Transverse colon (tissue), 4 donors: ENCODE results near the gene AUH. TPM values are rescaled to one million over a fixed set of nuclear protein-coding genes. Genes with fewer than 3 reads are reported as not detected.

Experiments
- DNase-seq: peaks from one replicate; pipeline ENCODE4 v3.0.0-alpha.2; 2019
- H3K27ac ChIP-seq, 4 donors: fragments of 200-600 bp; sonication (generic); 2 replicates each; pipeline ENCODE4 v1.5.1; 2016 to 2018; ENCODE audit warnings: inconsistent platforms in 4 of 4
- H3K27me3 ChIP-seq: fragments of 200-600 bp; sonication (generic); 2 replicates; pipeline ENCODE4 v1.5.1; 2017; ENCODE audit warnings: inconsistent platforms
- H3K36me3 ChIP-seq, 4 donors: fragments of 200-600 bp; sonication (generic); 2 replicates each; pipeline ENCODE4 v1.5.1; 2017 to 2019; ENCODE audit warnings: inconsistent platforms in 4 of 4
- H3K4me1 ChIP-seq, 4 donors: fragments of 200-600 bp; sonication (generic); 2 replicates each; pipeline ENCODE4 v1.5.1; 2017 to 2020; ENCODE audit warnings: inconsistent platforms in 4 of 4
- H3K4me3 ChIP-seq, 4 donors: fragments of 200-600 bp; sonication (generic); 1 replicate in 1 of 4; 2 replicates in 3 of 4; pipeline versions ENCODE4 v1.5.1 to v1.6.1; 2017 to 2019; ENCODE audit warnings: inconsistent platforms in 4 of 4
- H3K9me3 ChIP-seq, 2 donors: fragments of 200-600 bp; sonication (generic); 2 replicates each; pipeline ENCODE4 v1.5.1; 2017 to 2019; ENCODE audit warnings: inconsistent platforms in 2 of 2
- CTCF ChIP-seq, 5 experiments: fragments of 200-600 bp in 3 of 5; fragments of 450-650 bp in 2 of 5; sonication (generic) in 3 of 5; IDR thresholded peaks; 1 replicate in 2 of 5; 2 replicates in 3 of 5; pipeline ENCODE4 v1.5.1; 2016 to 2017; ENCODE audit warnings: antibody characterized with exemption in 5 of 5, inconsistent platforms in 3 of 5, mild to moderate bottlenecking in 2 of 5, moderate library complexity in 1 of 5
- EP300 ChIP-seq: sonication (generic); formaldehyde crosslinking; IDR thresholded peaks from one replicate; pipeline ENCODE4 v1.6.1; 2017; ENCODE audit warnings: antibody characterized with exemption, low read depth
- POLR2A ChIP-seq: fragments of 450-650 bp; IDR thresholded peaks from one replicate; pipeline ENCODE4 v1.6.1; 2016; ENCODE audit warnings: antibody characterized with exemption, mild to moderate bottlenecking, moderate library complexity
- POLR2AphosphoS5 ChIP-seq, 3 donors: sonication (generic); formaldehyde crosslinking; IDR thresholded peaks; one replicate each; pipeline ENCODE4 v1.6.1; 2016; ENCODE audit warnings: antibody characterized with exemption in 3 of 3
- WGBS, 2 donors: methylation state at CpG; one replicate each; pipeline ENCODE4 v1.1.5; 2018; ENCODE audit warnings: low coverage in 1 of 2; 5-methylcytosine and 5-hydroxymethylcytosine counted together
- in situ Hi-C, 4 donors: fragments of 200-750 bp; cut with MboI; loops; one replicate each; pipeline versions ENCODE4 v1.15.0 to v1.15.1; 2017; ENCODE audit warnings: low sequenced_read_pairs in 3 of 4, low pct_ligation_motif_present in 1 of 4, low pct_unique_long_range_greater_than_20kb in 1 of 4
- intact Hi-C: fragments of 100-400 bp; cut with DNase I; formaldehyde crosslinking; loops from one replicate; pipeline ENCODE4 v1.15.1; 2023; ENCODE audit warnings: low total_unique reads
- total RNA-seq, 4 donors: library from RNA; depleted of rRNA; stranded (reverse); fragments of >200 nt; gene quantifications; one replicate each; pipeline ENCODE4 v1.1.0, GENCODE V29; 2016

AUH gene
- total RNA-seq, 4 donors from 2014 or later: 55.0 to 136 (median 83.8) TPM

- DNase-seq: peak; percentile 1
- H3K4me1 ChIP-seq: peaks cover 4 to 13% (median 9%) of the 10 kb centered on the region in 4 donors
- intact Hi-C loops: no loop called here
- in situ Hi-C loops: no loop called here
- no peak overlapping the region for H3K4me3 ChIP-seq
- H3K27ac ChIP-seq: peak overlapping the region in 1 of 4 donors; percentile 22
- H3K36me3 ChIP-seq: no peaks in the 10 kb centered on the region
- no peaks in the 10 kb centered on the region for H3K9me3 ChIP-seq
- 40 to 95% methylated on average over 1 to 4 of the region's 4 CpGs for WGBS, 2 donors
- TF ChIP-seq CTCF (IDR thresholded peaks at IDR 0.05): no peak
- no peaks in the 10 kb centered on the region for H3K27me3 ChIP-seq
These were observed 184.6 kb downstream of the AUH start for GRCh38 chr9:91177081-91177480.

GRCh38 chr9:91176426-91176825, 185.3 kb downstream of the AUH start:
- H3K36me3 ChIP-seq: no peaks in the 10 kb centered on the region
- 96 to 98% methylated on average over 4 to 7 of the region's 7 CpGs for WGBS, 2 donors
- peaks cover 3 to 4% of the 10 kb centered on the region in 2 donors for H3K9me3 ChIP-seq
- DNase-seq: peak; percentile 3
- peaks cover 4 to 13% (median 9%) of the 10 kb centered on the region in 4 donors for H3K4me1 ChIP-seq
- no peaks in the 10 kb centered on the region for H3K27me3 ChIP-seq
- intact Hi-C loops (no loop called here), in situ Hi-C loops (no loop called here)
- no peak overlapping the region for H3K4me3 ChIP-seq
- no peak overlapping the region for H3K27ac ChIP-seq
- TF ChIP-seq POLR2A: no peak
- TF ChIP-seq CTCF (IDR thresholded peaks at IDR 0.05): no peak
- no peak for TF ChIP-seq EP300
- TF ChIP-seq POLR2AphosphoS5 (IDR thresholded peaks at IDR 0.05): no peak

- no peak overlapping the region for H3K27ac ChIP-seq
- H3K9me3 ChIP-seq: peaks cover 12 to 14% of the 10 kb centered on the region in 2 donors
- H3K4me3 ChIP-seq: no peak overlapping the region
- H3K4me1 ChIP-seq: peaks cover 4 to 13% (median 9%) of the 10 kb centered on the region in 4 donors
- intact Hi-C loops (no loop called here), in situ Hi-C loops (loop anchor here in 1 of 4 donors (25.0 kb wide), 1 partner anchor 112 kb away; no protein-coding TSS in a partner anchor)
- no peak for TF ChIP-seq POLR2AphosphoS5 (IDR thresholded peaks at IDR 0.05)
- TF ChIP-seq CTCF (IDR thresholded peaks at IDR 0.05): no peak
- no peak for TF ChIP-seq EP300
- no peak for TF ChIP-seq POLR2A
- WGBS, 2 donors: 56 to 66% methylated on average over 6 of the region's 6 CpGs
- no peaks in the 10 kb centered on the region for H3K36me3 ChIP-seq
- no peaks in the 10 kb centered on the region for H3K27me3 ChIP-seq
- DNase-seq: no peak
These were observed 186.9 kb downstream of the AUH start for GRCh38 chr9:91174772-91175171.

- Histone ChIP-seq H3K27ac (no peak overlapping the region), H3K9me3 (peaks cover 12 to 14% of the 10 kb centered on the region in 2 donors), H3K4me3 (no peak overlapping the region), H3K36me3 (no peaks in the 10 kb centered on the region), H3K27me3 (no peaks in the 10 kb centered on the region), H3K4me1 (peaks cover 0 to 2% (median under 1%) of the 10 kb centered on the region in 4 donors)
- WGBS, 2 donors: 80 to 94% methylated on average over 1 of the region's 1 CpG
- intact Hi-C loops (no loop called here), in situ Hi-C loops (loop anchor here in 1 of 4 donors (25.0 kb wide), 1 partner anchor 110 kb away; no protein-coding TSS in a partner anchor)
- no peak for TF ChIP-seq POLR2A
- no peak for TF ChIP-seq POLR2AphosphoS5 (IDR thresholded peaks at IDR 0.05)
- no peak for TF ChIP-seq CTCF (IDR thresholded peaks at IDR 0.05)
- TF ChIP-seq EP300: no peak
- no peak for DNase-seq
These were observed 189.4 kb downstream of the AUH start for GRCh38 chr9:91172329-91172728.
